Neural progenitor cell (in vitro differentiated cells): ENCODE results near the gene LAMTOR5. TPM values are rescaled to one million over a fixed set of nuclear protein-coding genes. Genes with fewer than 3 reads are reported as not detected.

Experiments
- DNase-seq: peaks from one replicate; pipeline ENCODE4 v3.0.0-alpha.2; 2016; ENCODE audit warnings: low spot score
- H2AFZ ChIP-seq: fragments of 200-600 bp; sonication (generic); replicated peaks from 2 replicates; pipeline ENCODE4 v1.6.1; 2016; ENCODE audit warnings: antibody characterized with exemption
- H3F3A ChIP-seq: fragments of 200-600 bp; sonication (generic); 2 replicates; pipeline ENCODE4 v1.6.1; 2016; ENCODE audit warnings: antibody characterized with exemption, low read depth
- H3K27ac ChIP-seq: fragments of 200-600 bp; sonication (generic); 2 replicates; pipeline ENCODE4 v1.5.1; 2016; ENCODE audit warnings: mild to moderate bottlenecking
- H3K27me3 ChIP-seq: fragments of 200-600 bp; sonication (generic); 2 replicates; pipeline ENCODE4 v1.6.1; 2016; ENCODE audit warnings: mild to moderate bottlenecking, moderate library complexity
- H3K36me3 ChIP-seq: fragments of 200-600 bp; sonication (generic); 2 replicates; pipeline ENCODE4 v1.5.1; 2016
- H3K4me1 ChIP-seq: fragments of 200-600 bp; sonication (generic); 2 replicates; pipeline ENCODE4 v1.6.1; 2016; ENCODE audit warnings: mixed run types
- H3K4me2 ChIP-seq: fragments of 200-600 bp; sonication (generic); 2 replicates; pipeline ENCODE4 v1.6.1; 2016
- H3K4me3 ChIP-seq: fragments of 200-600 bp; sonication (generic); 2 replicates; pipeline ENCODE4 v1.5.1; 2016
- H3K79me2 ChIP-seq: fragments of 200-600 bp; sonication (generic); 2 replicates; pipeline ENCODE4 v1.6.1; 2016; ENCODE audit warnings: low read depth
- H3K9ac ChIP-seq: fragments of 200-600 bp; sonication (generic); 2 replicates; pipeline ENCODE4 v1.6.1; 2016
- H3K9me3 ChIP-seq: fragments of 200-600 bp; sonication (generic); 2 replicates; pipeline ENCODE4 v1.5.1; 2016; ENCODE audit warnings: low read depth
- H4K20me1 ChIP-seq: fragments of 200-600 bp; sonication (generic); 2 replicates; pipeline ENCODE4 v1.6.1; 2016; ENCODE audit warnings: low read depth
- H3K27ac Mint-ChIP-seq: 3 replicates; pipeline ENCODE4 v1.8.0; 2021; ENCODE audit warnings: mixed read lengths
- H3K27me3 Mint-ChIP-seq: 2 replicates; pipeline ENCODE4 v1.8.0; 2022; ENCODE audit warnings: low read depth, mild to moderate bottlenecking, inconsistent platforms, moderate library complexity, mixed read lengths; ENCODE audit not compliant: insufficient read depth
- H3K36me3 Mint-ChIP-seq: 3 replicates; pipeline ENCODE4 v1.8.0; 2021; ENCODE audit warnings: mixed read lengths
- H3K4me1 Mint-ChIP-seq: 3 replicates; pipeline ENCODE4 v1.8.0; 2021; ENCODE audit warnings: mixed read lengths
- H3K4me3 Mint-ChIP-seq: 3 replicates; pipeline ENCODE4 v1.8.0; 2021; ENCODE audit warnings: mild to moderate bottlenecking, moderate library complexity, mixed read lengths
- H3K9me3 Mint-ChIP-seq: 3 replicates; pipeline ENCODE4 v1.8.0; 2020; ENCODE audit warnings: mixed read lengths
- EZH2 ChIP-seq: fragments of 200-600 bp; sonication (generic); IDR thresholded peaks from 2 replicates; pipeline ENCODE4 v1.6.1; 2017; ENCODE audit warnings: antibody characterized with exemption, mild to moderate bottlenecking, moderate library complexity
- EZH2phosphoT487 ChIP-seq: fragments of 200-600 bp; sonication (generic); IDR thresholded peaks from 2 replicates; pipeline ENCODE4 v1.6.1; 2017; ENCODE audit warnings: antibody characterized with exemption
- total RNA-seq: library from RNA; depleted of rRNA; stranded (reverse); fragments of >200 nt; gene quantifications from 2 replicates; pipeline ENCODE4 v1.2.3, GENCODE V29; 2015; ENCODE audit warnings: low replicate concordance
- TF ChIP-seq, protein P1 (sequence below): fragments of 200-600 bp; sonication (generic); IDR thresholded peaks from 2 replicates; pipeline ENCODE4 v1.5.1; 2017; ENCODE audit warnings: antibody characterized with exemption, mild to moderate bottlenecking

Gene LAMTOR5
- total RNA-seq, 1 donor from 2014 or later, result 46.8 TPM

- Mint-ChIP-seq H3K27me3 (peaks cover 3% of the 10 kb centered on the region), H3K36me3 (peaks cover 22% of the 10 kb centered on the region), H3K9me3 (no peaks in the 10 kb centered on the region), H3K4me1 (no peaks in the 10 kb centered on the region), H3K27ac (no peak overlapping the region), H3K4me3 (no peak overlapping the region)
- H3F3A ChIP-seq, result no peaks in the 10 kb centered on the region
- no peak overlapping the region for H3K27ac ChIP-seq
- peaks cover 30% of the 10 kb centered on the region for H4K20me1 ChIP-seq
- no peak for TF ChIP-seq EZH2
- TF ChIP-seq, protein P1, sequence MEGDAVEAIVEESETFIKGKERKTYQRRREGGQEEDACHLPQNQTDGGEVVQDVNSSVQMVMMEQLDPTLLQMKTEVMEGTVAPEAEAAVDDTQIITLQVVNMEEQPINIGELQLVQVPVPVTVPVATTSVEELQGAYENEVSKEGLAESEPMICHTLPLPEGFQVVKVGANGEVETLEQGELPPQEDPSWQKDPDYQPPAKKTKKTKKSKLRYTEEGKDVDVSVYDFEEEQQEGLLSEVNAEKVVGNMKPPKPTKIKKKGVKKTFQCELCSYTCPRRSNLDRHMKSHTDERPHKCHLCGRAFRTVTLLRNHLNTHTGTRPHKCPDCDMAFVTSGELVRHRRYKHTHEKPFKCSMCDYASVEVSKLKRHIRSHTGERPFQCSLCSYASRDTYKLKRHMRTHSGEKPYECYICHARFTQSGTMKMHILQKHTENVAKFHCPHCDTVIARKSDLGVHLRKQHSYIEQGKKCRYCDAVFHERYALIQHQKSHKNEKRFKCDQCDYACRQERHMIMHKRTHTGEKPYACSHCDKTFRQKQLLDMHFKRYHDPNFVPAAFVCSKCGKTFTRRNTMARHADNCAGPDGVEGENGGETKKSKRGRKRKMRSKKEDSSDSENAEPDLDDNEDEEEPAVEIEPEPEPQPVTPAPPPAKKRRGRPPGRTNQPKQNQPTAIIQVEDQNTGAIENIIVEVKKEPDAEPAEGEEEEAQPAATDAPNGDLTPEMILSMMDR, result no peak
- TF ChIP-seq EZH2phosphoT487, result no peak
- no peak overlapping the region for H3K4me3 ChIP-seq
- peaks cover 11% of the 10 kb centered on the region for H3K36me3 ChIP-seq
- H3K4me2 ChIP-seq, result no peak overlapping the region
- H3K27me3 ChIP-seq, result no peaks in the 10 kb centered on the region
- H3K9me3 ChIP-seq, result no peaks in the 10 kb centered on the region
- peaks cover 93% of the 10 kb centered on the region for H3K79me2 ChIP-seq
- H3K9ac ChIP-seq, result no peak overlapping the region
- H2AFZ ChIP-seq, result no peak overlapping the region
- H3K4me1 ChIP-seq, result no peaks in the 10 kb centered on the region
- DNase-seq, result no peak
These were observed 43.3 kb downstream of the LAMTOR5 start for GRCh38 chr1:110364221-110364620.

DNA sequence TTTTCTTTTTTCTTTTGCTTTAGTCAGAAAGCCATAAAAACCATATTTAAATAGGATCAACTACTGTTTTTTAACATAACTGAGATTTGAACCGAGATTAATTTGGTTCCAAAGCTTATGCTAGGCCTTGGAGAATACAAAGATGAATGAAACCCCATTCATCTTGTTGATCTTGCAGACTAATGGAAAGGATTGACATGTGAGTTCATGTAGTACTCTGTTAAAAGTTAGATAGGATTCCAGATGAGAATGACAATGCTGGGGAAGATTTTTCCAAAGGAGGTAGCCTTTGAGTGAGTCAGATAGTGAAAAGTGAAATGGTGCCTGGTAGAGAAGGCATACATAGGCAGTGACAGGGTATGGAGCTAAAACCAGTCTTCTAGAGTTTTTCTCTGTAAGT is 45.6 kb downstream of the LAMTOR5 start:
- H3K4me1 Mint-ChIP-seq, result no peaks in the 10 kb centered on the region
- Histone ChIP-seq H3F3A (no peaks in the 10 kb centered on the region), H3K4me2 (no peak overlapping the region), H3K27me3 (no peaks in the 10 kb centered on the region), H3K79me2 (peaks cover 96% of the 10 kb centered on the region), H3K27ac (no peak overlapping the region), H3K9me3 (no peaks in the 10 kb centered on the region), H2AFZ (no peak overlapping the region), H4K20me1 (peaks cover 46% of the 10 kb centered on the region), H3K36me3 (peaks cover 16% of the 10 kb centered on the region), H3K4me1 (no peaks in the 10 kb centered on the region), H3K4me3 (no peak overlapping the region), H3K9ac (no peak overlapping the region)
- no peak for DNase-seq
- peaks cover 26% of the 10 kb centered on the region for H3K36me3 Mint-ChIP-seq
- TF ChIP-seq, protein P1, result no peak
- TF ChIP-seq EZH2 (no peak), EZH2phosphoT487 (no peak)
- H3K9me3 Mint-ChIP-seq, result no peaks in the 10 kb centered on the region
- no peak overlapping the region for H3K27ac Mint-ChIP-seq
- H3K27me3 Mint-ChIP-seq, result peaks cover 3% of the 10 kb centered on the region
- no peak overlapping the region for H3K4me3 Mint-ChIP-seq

DNA sequence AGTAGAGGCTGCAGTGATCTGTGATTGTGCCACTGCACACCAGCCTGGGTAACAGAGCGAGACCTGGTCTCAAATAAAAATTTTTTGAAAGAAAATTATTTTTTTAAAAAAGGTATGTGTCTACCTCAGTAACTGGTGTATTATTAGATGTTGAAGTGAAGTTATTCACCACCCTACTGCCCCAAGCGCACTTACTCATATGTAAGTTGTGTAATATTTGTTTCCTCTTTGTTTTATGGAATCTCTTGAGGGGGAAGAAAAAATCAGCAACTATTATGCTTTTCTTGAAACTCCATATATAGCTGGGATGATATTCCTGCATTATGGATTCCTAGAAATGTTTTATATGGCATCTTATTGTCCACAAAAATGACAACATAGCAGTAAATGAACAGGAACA is 47.1 kb downstream of the LAMTOR5 start:
- peaks cover 24% of the 10 kb centered on the region for H3K36me3 Mint-ChIP-seq
- H3K36me3 ChIP-seq, result peaks cover 26% of the 10 kb centered on the region
- no peak for DNase-seq
- no peak overlapping the region for H3K27ac ChIP-seq
- no peaks in the 10 kb centered on the region for H3K9me3 ChIP-seq
- H3K4me3 ChIP-seq, result no peak overlapping the region
- H2AFZ ChIP-seq, result no peak overlapping the region
- TF ChIP-seq EZH2phosphoT487 (no peak), EZH2 (no peak)
- TF ChIP-seq, protein P1, result no peak
- H3F3A ChIP-seq, result no peaks in the 10 kb centered on the region
- peaks cover under 1% of the 10 kb centered on the region for H3K27me3 Mint-ChIP-seq
- peaks cover 3% of the 10 kb centered on the region for H3K4me1 Mint-ChIP-seq
- no peaks in the 10 kb centered on the region for H3K4me1 ChIP-seq
- H3K9ac ChIP-seq, result no peak overlapping the region
- no peak overlapping the region for H3K4me3 Mint-ChIP-seq
- no peaks in the 10 kb centered on the region for H3K27me3 ChIP-seq
- no peaks in the 10 kb centered on the region for H3K9me3 Mint-ChIP-seq
- peaks cover 57% of the 10 kb centered on the region for H4K20me1 ChIP-seq
- no peak overlapping the region for H3K4me2 ChIP-seq
- peaks cover 97% of the 10 kb centered on the region for H3K79me2 ChIP-seq
- no peak overlapping the region for H3K27ac Mint-ChIP-seq

GRCh38 chr1:110356379-110356778 is 51.1 kb downstream of the LAMTOR5 start:
- H3K27ac Mint-ChIP-seq, result no peak overlapping the region
- H3K4me1 ChIP-seq, result no peaks in the 10 kb centered on the region
- no peaks in the 10 kb centered on the region for H3F3A ChIP-seq
- no peaks in the 10 kb centered on the region for H3K27me3 ChIP-seq
- H4K20me1 ChIP-seq, result peaks cover 82% of the 10 kb centered on the region
- H3K79me2 ChIP-seq, result peaks cover 98% of the 10 kb centered on the region
- DNase-seq, result no peak
- H3K4me3 Mint-ChIP-seq, result no peak overlapping the region
- peaks cover 28% of the 10 kb centered on the region for H3K36me3 ChIP-seq
- no peaks in the 10 kb centered on the region for H3K9me3 ChIP-seq
- no peak overlapping the region for H3K27ac ChIP-seq
- no peak overlapping the region for H3K4me3 ChIP-seq
- no peaks in the 10 kb centered on the region for H3K9me3 Mint-ChIP-seq
- TF ChIP-seq, protein P1, result no peak
- TF ChIP-seq EZH2 (no peak), EZH2phosphoT487 (no peak)
- no peaks in the 10 kb centered on the region for H3K27me3 Mint-ChIP-seq
- H3K9ac ChIP-seq, result no peak overlapping the region
- H2AFZ ChIP-seq, result no peak overlapping the region
- peaks cover 7% of the 10 kb centered on the region for H3K4me1 Mint-ChIP-seq
- H3K36me3 Mint-ChIP-seq, result peaks cover 14% of the 10 kb centered on the region
- H3K4me2 ChIP-seq, result no peak overlapping the region
